Right ventricle myocardium inferior (tissue), 1 donor: ENCODE measurements around the gene FAP. TPM values are rescaled to one million over a fixed set of nuclear protein-coding genes. Genes with fewer than 3 reads are reported as not detected.

Source experiments
- ATAC-seq: fragments of 200-7000 bp; cut with Tn5 transposase; one replicate; pipeline ENCODE4 v1.9.1; 2020; ENCODE audit warnings: mild to moderate bottlenecking, moderate library complexity
- DNase-seq: peaks from one replicate; pipeline ENCODE4 v3.0.0; 2021; ENCODE audit errors: missing footprints
- intact Hi-C: fragments of 100-400 bp; cut with DNase I; formaldehyde crosslinking; loops from one replicate; pipeline ENCODE4 v1.11.0; 2022
- total RNA-seq: library from RNA; stranded (reverse); fragmentation: NEBNext Ultra II Directional; extraction: Animal tissue kit (Norgen Biotek cat#: 25700); gene quantifications from one replicate; pipeline ENCODE4 v1.2.1, GENCODE V29; 2021
- donor health status: DM: no; HTN: yes; CAD: no; lungs with severe emphysema.

Gene FAP
- total RNA-seq, 1 donor from 2014 or later: 0.62 TPM

DNA sequence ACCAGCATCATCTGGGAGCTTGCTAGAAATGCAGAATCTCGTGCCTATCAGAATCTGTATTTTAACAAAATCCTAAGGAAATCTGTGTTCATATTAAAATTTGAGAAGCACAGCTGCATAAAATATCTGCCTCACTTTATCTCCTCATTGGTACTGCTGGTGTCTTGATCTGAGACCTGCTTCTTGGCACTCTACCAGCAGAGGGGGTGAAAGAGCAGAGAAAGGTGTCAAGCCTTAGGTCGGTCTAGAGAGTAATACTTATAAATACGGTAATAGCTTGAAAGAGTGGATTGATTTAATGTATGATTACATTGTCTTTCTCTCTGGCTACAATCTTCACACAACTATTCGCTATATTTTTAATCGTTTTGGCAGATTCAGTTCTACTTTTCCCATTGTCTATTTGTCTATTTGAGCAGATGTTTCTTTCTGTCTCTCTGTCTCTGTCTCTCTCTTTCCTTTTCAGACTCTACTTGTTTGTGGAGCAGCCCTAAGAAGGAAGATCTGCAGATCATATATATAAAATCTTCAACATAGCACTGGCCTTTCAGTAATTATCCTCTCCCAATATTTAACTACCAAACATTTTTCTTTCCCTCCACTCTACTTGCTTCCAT, 89.5 kb downstream of the FAP start:
- ATAC-seq (no peak), DNase-seq (no peak)
- intact Hi-C loops: loop anchor here (10.0 kb wide), 1 partner anchor 151 kb away; no protein-coding TSS in a partner anchor

DNA sequence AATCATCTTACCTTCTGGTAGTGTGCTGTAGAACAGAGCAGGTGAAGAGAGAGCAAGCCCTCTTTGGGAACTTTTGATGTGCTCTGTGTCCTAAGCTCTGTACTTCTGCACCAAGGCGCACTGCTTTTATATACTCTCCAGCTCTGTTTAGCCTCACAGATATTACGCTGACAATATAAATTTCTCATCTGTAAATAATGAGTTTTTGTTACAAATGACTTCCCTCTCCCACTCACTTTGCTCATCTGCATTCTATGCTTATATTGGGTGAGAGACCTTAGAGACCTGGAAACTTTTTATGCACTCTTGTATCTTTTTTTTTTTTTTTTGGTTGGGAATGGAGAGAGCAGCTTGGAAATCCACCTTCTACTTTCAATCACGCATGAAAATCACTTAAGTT, 91.1 kb downstream of the FAP start, which contains the start of gene GCG:
Gene GCG (minus strand): TSS at position 101 of the 400 bp plus-strand sequence. CDS start 3,069 bp downstream, outside the sequence.
- intact Hi-C loops: loop anchor here (10.0 kb wide), 1 partner anchor 153 kb away; no protein-coding TSS in a partner anchor
- DNase-seq (no peak), ATAC-seq (no peak)

DNA sequence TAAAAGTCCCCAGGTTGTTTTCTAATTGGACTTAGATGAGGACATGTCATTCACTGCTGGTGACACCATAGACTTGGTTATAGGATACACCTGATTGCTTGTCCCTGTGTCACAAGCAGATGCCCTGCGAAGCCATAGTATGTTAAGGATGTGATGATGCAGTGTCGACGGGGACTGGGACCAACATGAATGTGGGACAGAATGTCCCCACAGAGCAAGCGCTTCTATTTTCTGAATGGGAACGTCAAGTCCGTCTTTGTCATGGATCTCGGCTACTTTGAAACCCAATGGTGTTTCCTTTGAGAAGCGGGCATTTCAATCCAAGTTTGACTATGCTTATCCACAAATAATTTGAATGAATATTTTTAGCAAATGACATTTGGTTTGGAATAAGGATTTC, 93.3 kb downstream of the FAP start:
- ATAC-seq (no peak), DNase-seq (no peak)
- intact Hi-C loops: loop anchor here (10.0 kb wide), 1 partner anchor 155 kb away; no protein-coding TSS in a partner anchor

DNA sequence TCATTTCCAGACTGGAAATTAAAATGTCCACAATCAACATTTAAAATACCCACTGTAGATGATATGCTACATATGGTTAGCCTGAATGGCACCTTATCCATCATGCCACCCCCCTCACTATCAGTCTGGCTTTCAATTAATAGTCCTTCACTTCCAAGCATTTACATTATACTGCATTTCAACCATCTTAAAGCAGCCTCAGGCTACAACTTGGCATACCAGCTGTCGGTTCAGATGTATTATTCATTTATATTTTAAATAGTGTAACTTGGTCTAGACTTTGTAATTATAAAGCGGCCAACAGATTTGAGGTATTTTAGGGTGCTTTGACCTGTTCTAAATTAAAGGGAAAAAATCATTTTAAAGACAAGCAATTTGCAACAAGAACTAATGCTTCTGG, 93.8 kb downstream of the FAP start:
- ATAC-seq: no peak
- intact Hi-C loops: no loop called here
- no peak for DNase-seq

DNA sequence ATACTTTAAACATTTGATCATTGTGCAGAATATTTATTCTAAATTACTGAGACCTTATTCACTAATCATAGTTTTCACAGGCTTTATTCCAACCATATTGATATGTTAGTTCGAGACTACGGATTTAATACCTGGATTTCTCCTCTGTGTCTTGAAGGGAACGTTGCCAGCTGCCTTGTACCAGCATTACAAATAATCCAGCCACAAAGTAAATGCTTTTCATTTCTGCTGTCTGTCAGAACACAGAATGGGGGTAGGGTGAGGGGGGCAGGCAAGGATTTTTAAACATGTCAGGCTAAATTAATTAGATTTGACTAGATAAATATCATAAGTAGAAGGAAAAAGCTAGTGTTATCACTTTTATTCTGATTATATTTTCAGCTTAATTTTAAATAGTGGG, 94.3 kb downstream of the FAP start:
- ATAC-seq (no peak), DNase-seq (no peak)
- intact Hi-C loops: no loop called here

DNA sequence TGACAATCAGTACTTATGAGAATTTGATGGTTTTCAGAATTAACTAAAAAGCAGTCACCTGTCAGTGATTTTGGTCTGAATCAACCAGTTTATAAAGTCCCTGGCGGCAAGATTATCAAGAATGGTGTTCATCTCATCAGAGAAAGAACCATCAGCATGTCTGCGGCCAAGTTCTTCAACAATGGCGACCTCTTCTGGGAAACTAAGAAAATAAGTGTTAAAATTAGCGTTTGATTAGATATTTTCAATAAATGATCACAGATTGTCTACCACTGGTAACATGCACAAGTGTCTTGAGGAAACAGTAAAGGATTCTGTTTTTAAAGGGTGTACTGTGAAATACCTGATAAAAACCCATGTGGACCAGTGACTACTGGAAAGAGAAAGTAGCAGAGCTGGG, 99.3 kb downstream of the FAP start:
- no peak for DNase-seq
- intact Hi-C loops: no loop called here
- no peak for ATAC-seq

DNA sequence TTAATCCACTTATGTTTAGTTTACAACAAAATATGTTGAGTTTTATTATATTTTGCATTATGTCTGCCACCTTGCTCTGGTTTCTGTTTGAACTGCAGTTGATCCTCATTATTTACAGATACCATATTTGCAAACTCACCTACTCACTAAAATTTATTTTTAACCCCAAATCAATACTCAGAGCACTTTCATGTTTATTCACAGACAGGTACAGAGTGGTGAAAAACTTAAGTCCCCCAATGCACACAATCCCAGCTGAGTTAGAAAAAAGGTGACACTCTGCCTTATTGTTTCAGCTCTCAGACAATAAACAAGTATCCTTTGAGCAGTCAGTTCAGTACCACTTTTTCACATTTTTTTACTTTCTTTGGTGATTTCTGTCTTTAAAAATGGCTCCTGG, 104.9 kb downstream of the FAP start:
- intact Hi-C loops: no loop called here
- no peak for DNase-seq
- no peak for ATAC-seq

DNA sequence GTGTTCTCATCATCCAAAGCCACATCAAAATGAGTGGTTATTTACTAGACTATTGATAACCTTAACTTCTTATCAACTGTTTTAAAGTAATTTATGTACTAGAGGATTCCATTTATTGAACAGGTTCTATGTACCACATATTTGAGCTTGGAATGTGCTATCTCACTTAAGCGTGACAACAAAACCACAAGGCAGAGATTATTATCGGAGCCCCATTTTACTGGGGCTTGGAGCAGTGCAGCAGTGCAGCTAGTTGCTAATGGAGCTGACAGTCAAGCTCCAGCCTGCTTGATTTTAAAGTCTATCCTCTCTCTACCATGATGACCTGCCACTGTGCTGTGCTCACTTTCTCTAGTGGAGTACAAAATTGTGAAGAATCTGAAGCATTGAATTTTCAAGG, 115.8 kb downstream of the FAP start:
- ATAC-seq (no peak), DNase-seq (no peak)
- intact Hi-C loops: no loop called here

DNA sequence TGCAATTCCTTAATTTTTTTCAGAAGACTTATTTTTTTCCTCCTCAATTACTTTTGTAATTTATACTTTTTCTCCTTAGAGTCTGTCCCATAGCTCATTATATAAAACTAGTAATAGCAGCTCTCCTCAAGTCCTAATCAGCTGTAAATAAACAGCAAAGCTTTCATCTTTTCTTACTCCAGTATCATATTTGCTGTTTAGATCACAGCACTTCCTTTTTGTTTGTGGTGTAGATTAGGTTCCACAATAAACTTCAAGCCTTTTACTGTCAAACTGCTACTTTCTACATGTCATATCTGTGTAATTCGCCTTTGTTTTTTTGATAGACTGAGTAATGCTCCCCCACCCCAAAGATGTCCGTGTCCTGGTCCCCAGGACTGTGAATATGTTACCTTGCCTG, 116.7 kb downstream of the FAP start:
- no peak for ATAC-seq
- intact Hi-C loops: no loop called here

DNA sequence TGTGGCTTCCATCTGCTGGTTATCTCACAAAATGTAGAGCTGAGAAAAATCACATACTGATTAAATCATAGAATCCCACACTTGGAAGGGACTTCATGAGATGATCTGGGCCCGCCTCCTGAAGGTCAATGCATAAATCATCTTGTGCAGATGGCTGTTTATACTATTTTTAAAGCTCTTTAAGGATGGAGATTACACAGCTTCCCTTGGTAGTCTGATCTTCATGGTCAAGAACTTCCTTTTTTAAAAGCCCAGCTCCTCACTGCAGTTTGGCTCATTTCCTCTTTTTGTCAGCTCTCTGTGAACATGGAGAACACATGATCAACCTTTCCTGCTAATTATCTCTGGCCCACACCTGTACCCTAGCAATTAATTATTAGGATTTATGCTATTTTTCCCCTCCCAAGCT, 117.1 kb downstream of the FAP start:
- ATAC-seq: no peak
- intact Hi-C loops: no loop called here
- DNase-seq: no peak

More for the DNA sequence above, 116.7 kb downstream of the FAP start:
- DNase-seq: no peak

DNA sequence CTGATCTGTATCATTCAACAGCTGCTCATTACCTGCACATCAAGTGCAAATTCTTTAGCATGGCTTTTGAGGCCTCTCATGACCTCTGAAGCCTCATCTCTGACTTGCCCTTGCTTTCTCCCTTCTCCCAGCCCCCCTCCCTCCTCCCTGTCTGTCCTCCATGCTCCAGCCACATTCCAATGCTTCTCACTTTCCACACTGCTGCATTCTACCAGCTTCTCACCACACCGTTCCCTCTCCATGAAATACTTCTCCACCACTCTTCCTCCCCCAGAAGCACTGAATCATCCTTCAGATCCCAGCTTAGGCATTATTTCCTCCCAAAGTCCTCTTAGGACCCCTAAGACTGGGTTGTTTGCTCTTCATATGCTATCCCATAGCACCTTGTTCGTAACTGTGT, 118.1 kb downstream of the FAP start:
- DNase-seq (no peak), ATAC-seq (no peak)
- intact Hi-C loops: loop anchor here (2.0 kb wide), 1 partner anchor 118 kb away; no protein-coding TSS in a partner anchor

DNA sequence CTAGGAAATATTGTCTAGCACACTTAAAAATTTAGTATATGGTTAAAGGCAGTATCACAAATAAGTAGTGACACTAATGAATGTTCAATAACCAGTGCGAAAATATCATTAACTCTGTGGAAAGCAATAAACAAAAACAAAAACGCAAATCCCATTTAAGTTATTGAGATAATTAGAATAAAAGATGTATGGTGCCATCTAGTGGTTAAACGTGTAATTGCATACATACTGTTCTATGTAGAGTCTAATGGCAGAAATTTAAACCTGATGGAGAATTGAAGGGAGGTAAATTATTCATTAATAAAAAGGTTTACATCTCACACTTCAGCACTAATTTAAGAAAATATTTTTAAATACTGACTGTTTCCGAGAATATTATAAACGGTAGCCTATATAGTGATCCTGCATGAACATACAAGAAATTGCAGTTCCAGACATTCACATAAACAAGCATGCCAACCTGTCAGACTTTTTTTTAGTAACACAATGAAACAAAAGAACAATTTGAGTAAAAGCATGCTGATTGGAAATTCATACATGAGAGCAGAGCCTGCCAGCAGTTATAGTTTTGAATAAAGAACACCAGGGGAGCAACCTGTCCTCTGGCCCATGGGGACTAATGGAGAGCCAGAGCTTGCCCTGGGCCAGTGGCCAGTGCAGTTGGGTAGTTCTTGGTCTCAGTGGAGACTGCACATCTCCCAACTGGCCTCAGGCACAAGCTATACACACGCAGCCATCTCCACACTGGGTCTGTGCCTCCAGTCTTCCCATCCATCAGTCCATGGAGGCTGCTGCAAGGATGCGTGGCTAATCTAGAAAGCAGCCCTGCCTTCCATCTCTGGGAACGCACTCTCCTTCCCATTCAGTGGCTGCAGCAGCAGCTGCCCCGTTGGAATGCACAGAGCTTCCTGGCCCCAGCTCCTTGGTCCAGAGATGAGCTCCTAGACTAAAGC, 119.2 kb downstream of the FAP start:
- intact Hi-C loops: loop anchor here (2.0 to 5.0 kb wide), 2 partner anchors 117 to 537 kb away; no protein-coding TSS in a partner anchor
- ATAC-seq (no peak), DNase-seq (no peak)

Other genes with a start within 250 kb of the FAP start
- 5.4 TPM for gene DPP4, start 169.2 kb downstream of the FAP start, total RNA-seq
- gene GCG, start 91.2 kb downstream of the FAP start, total RNA-seq: not detected
- gene IFIH1, start 75.2 kb upstream of the FAP start, total RNA-seq: 6.0 TPM
- gene GCA, start 100.7 kb upstream of the FAP start, total RNA-seq: 11.2 TPM